ENCODE results near the gene NOLC1.

DNA sequence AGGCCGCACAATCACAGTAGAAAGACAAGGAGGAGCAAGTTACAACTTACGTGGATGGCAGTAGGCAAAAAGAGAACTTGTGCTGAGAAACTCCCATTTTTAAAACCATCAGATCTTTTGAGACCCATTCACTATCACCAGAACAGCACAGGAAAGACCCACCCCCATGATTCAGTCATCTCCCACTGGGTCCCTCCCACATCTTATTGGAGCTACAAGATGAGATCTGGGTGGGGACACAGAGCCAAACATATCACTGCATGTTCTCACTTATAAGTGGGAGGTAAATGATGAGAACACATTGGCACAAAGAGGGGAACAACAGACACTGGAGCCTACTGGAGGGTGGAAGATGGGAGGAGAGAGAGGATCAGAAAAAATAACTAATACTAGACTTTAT lies 32.4 kb downstream of the NOLC1 start:
- TF ChIP-seq, protein P1, sequence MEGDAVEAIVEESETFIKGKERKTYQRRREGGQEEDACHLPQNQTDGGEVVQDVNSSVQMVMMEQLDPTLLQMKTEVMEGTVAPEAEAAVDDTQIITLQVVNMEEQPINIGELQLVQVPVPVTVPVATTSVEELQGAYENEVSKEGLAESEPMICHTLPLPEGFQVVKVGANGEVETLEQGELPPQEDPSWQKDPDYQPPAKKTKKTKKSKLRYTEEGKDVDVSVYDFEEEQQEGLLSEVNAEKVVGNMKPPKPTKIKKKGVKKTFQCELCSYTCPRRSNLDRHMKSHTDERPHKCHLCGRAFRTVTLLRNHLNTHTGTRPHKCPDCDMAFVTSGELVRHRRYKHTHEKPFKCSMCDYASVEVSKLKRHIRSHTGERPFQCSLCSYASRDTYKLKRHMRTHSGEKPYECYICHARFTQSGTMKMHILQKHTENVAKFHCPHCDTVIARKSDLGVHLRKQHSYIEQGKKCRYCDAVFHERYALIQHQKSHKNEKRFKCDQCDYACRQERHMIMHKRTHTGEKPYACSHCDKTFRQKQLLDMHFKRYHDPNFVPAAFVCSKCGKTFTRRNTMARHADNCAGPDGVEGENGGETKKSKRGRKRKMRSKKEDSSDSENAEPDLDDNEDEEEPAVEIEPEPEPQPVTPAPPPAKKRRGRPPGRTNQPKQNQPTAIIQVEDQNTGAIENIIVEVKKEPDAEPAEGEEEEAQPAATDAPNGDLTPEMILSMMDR (IDR thresholded peaks at IDR 0.05; ENCODE audit: insufficient read depth, low read length, poor library complexity, severe bottlenecking): no peak
- TF ChIP-seq EZH2phosphoT487 (conservative IDR thresholded peaks at IDR 0.05; ENCODE audit: low read length): no peak

Data from SU-DHL-6 (cell line).